GM12878 (cell line): ENCODE results near the gene ARHGAP44. TPM values are rescaled to one million over a fixed set of nuclear protein-coding genes. Genes with fewer than 3 reads are reported as not detected.

Source experiments
- ATAC-seq: fragments of 200-7000 bp; cut with Tn5 transposase; 3 replicates; pipeline ENCODE4 v1.9.1; 2020; ENCODE audit warnings: mild to moderate bottlenecking, moderate library complexity
- BruUV-seq: library from RNA; stranded (reverse); fragments of 400-500 nt; replicated peaks from 2 replicates; lab custom pipeline; 2021; lab: Mats Ljungman, UMichigan
- CTCF ChIA-PET: fragments of 300-600 bp; sonication (Branson Sonifier 250); formaldehyde crosslinking; extraction: SDS; loops from one replicate; lab custom pipeline; 2021; ENCODE audit warnings: inconsistent platforms; lab: Yijun Ruan, JAX
- POLR2A ChIA-PET: fragments of 350-600 bp; formaldehyde crosslinking; extraction: SDS; loops from one replicate; lab custom pipeline; 2021; ENCODE audit warnings: inconsistent platforms; lab: Charles Lee
- RAD21 ChIA-PET: fragments of 300-600 bp; sonication (Branson Sonifier 250); formaldehyde crosslinking; loops from one replicate; lab custom pipeline; 2023; ENCODE audit warnings: antibody characterized with exemption; ENCODE audit not compliant: unreplicated experiment; lab: Charles Lee
- SMC1A ChIA-PET: fragments of 300-600 bp; sonication (Branson Sonifier 250); formaldehyde crosslinking; loops from one replicate; lab custom pipeline; 2023; ENCODE audit not compliant: unreplicated experiment, uncharacterized antibody; lab: Charles Lee
- DNase-seq: peaks from one replicate; pipeline ENCODE4 v3.0.0-alpha.2; 2011; ENCODE audit warnings: low read depth, low spot score
- FAIRE-seq: peaks from 3 replicates; lab custom pipeline; 2011; peaks lifted over from hg19 to GRCh38; lab: Jason Lieb, UNC
- H2AFZ ChIP-seq: 2 replicates; pipeline ENCODE4 v1.6.0; 2011; ENCODE audit warnings: low read depth, low read length, control low read depth; ENCODE audit not compliant: control insufficient read depth
- H3K27ac ChIP-seq: 2 replicates; pipeline ENCODE4 v1.5.1; 2011; ENCODE audit warnings: control low read depth; ENCODE audit not compliant: control insufficient read depth, insufficient read depth
- H3K27me3 ChIP-seq, 2 experiments: replicated peaks in 1 of 2; 2 replicates each; pipeline versions ENCODE4 v1.6.0 to v1.6.1; 2011; ENCODE audit warnings: low read length in 1 of 2; ENCODE audit not compliant: control insufficient read depth in 2 of 2, insufficient read depth in 2 of 2
- H3K36me3 ChIP-seq, 2 experiments: 2 replicates each; pipeline ENCODE4 v1.5.1; 2011; ENCODE audit warnings: low read length in 1 of 2; ENCODE audit not compliant: control insufficient read depth in 2 of 2, insufficient read depth in 2 of 2
- H3K4me1 ChIP-seq: 2 replicates; pipeline ENCODE4 v1.6.1; 2011; ENCODE audit warnings: mild to moderate bottlenecking, low read length, moderate library complexity, mixed read lengths; ENCODE audit not compliant: control insufficient read depth, insufficient read depth
- H3K4me2 ChIP-seq: 2 replicates; pipeline ENCODE4 v1.6.0; 2011; ENCODE audit warnings: control low read depth; ENCODE audit not compliant: control insufficient read depth, insufficient read depth
- H3K4me3 ChIP-seq: fragments of 200-600 bp; sonication (generic); 2 replicates; pipeline ENCODE4 v1.5.1; 2016
- H3K79me2 ChIP-seq: 2 replicates; pipeline ENCODE4 v1.6.0; 2011; ENCODE audit warnings: low read length; ENCODE audit not compliant: control insufficient read depth, insufficient read depth
- H3K9ac ChIP-seq: 2 replicates; pipeline ENCODE4 v1.8.0; 2011; ENCODE audit warnings: low read length, control low read depth, mixed read lengths; ENCODE audit not compliant: control insufficient read depth, insufficient read depth
- H3K9me3 ChIP-seq: replicated peaks from 3 replicates; pipeline ENCODE4 v1.5.1; 2011; ENCODE audit warnings: mild to moderate bottlenecking, low read length; ENCODE audit not compliant: control insufficient read depth, insufficient read depth
- H4K20me1 ChIP-seq: 2 replicates; pipeline ENCODE4 v1.6.0; 2011; ENCODE audit not compliant: control insufficient read depth, insufficient read depth
- ATF2 ChIP-seq: IDR thresholded peaks from 2 replicates; pipeline ENCODE4 v1.6.1; 2012; ENCODE audit warnings: low read length, inconsistent platforms
- BACH1 ChIP-seq: fragments of 450-650 bp; IDR thresholded peaks from 2 replicates; pipeline ENCODE4 v1.6.1; 2017; ENCODE audit warnings: mild to moderate bottlenecking, borderline replicate concordance
- CHD4 ChIP-seq: fragments of 200-600 bp; sonication (generic); IDR thresholded peaks from 2 replicates; pipeline ENCODE4 v1.6.1; 2016; ENCODE audit warnings: mild to moderate bottlenecking
- CREB1 ChIP-seq: IDR thresholded peaks from 2 replicates; pipeline ENCODE4 v1.6.1; 2012; ENCODE audit warnings: low read depth, mild to moderate bottlenecking, inconsistent platforms
- CUX1 ChIP-seq: IDR thresholded peaks from 2 replicates; pipeline ENCODE4 v1.6.1; 2012; ENCODE audit warnings: improper control_type of control experiment, low read depth, low read length; ENCODE audit not compliant: insufficient replicate concordance
- ELK1 ChIP-seq: IDR thresholded peaks from 2 replicates; pipeline ENCODE4 v1.6.1; 2012; ENCODE audit warnings: low read depth, low read length, improper control_type of control experiment
- EP300 ChIP-seq, 2 experiments: fragments of 150-350 bp in 1 of 2; IDR thresholded peaks; 2 replicates each; pipeline ENCODE4 v1.6.1; 2011 to 2012; ENCODE audit warnings: low read depth in 2 of 2, low read length in 2 of 2, borderline replicate concordance in 1 of 2, improper control_type of control experiment in 1 of 2, inconsistent platforms in 1 of 2; ENCODE audit not compliant: control insufficient read depth in 1 of 2
- FOS ChIP-seq: IDR thresholded peaks from 3 replicates; pipeline ENCODE4 v1.6.1; 2011; ENCODE audit warnings: borderline replicate concordance; ENCODE audit not compliant: insufficient read length; ENCODE audit errors: extremely low read depth
- NBN ChIP-seq: fragments of 450-650 bp; IDR thresholded peaks from 2 replicates; pipeline ENCODE4 v1.6.1; 2016
- NKRF ChIP-seq: fragments of 450-650 bp; conservative IDR thresholded peaks from 2 replicates; pipeline ENCODE4 v1.6.1; 2017; ENCODE audit warnings: mild to moderate bottlenecking, moderate library complexity
- PAX5 ChIP-seq: IDR thresholded peaks from 2 replicates; pipeline ENCODE4 v1.6.1; 2011; ENCODE audit warnings: low read depth, low read length, borderline replicate concordance
- RAD51 ChIP-seq: fragments of 450-650 bp; IDR thresholded peaks from 2 replicates; pipeline ENCODE4 v1.6.1; 2016; ENCODE audit warnings: moderate library complexity, mild to moderate bottlenecking, inconsistent platforms
- SP1 ChIP-seq: IDR thresholded peaks from one replicate; pipeline ENCODE4 v1.6.1; 2011; ENCODE audit warnings: low read depth, low read length
- SREBF2 ChIP-seq: IDR thresholded peaks from 2 replicates; pipeline ENCODE4 v1.6.1; 2012; ENCODE audit warnings: mild to moderate bottlenecking, low read length
- ZNF24 ChIP-seq: fragments of 450-650 bp; IDR thresholded peaks from 2 replicates; pipeline ENCODE4 v1.6.1; 2017; ENCODE audit warnings: antibody characterized with exemption, mild to moderate bottlenecking
- ZNF274 ChIP-seq: IDR thresholded peaks from one replicate; pipeline ENCODE4 v1.8.0; 2011; ENCODE audit not compliant: insufficient read length, insufficient read depth
- WGBS: methylation state at CpG from one replicate; pipeline ENCODE4 v1.1.6; 2016; ENCODE audit warnings: low lambda C conversion rate; ENCODE audit not compliant: insufficient replicate concordance, insufficient coverage; ENCODE audit errors: missing lambda C conversion rate; 5-methylcytosine and 5-hydroxymethylcytosine counted together
- in situ Hi-C: fragments of 300-500 bp; cut with MboI; formaldehyde crosslinking; loops from 9 replicates; pipeline ENCODE4 v1.14.3; 2018; ENCODE audit warnings: mixed read lengths
- intact Hi-C: fragments of 100-400 bp; cut with micrococcal nuclease; formaldehyde crosslinking; loops from one replicate; pipeline ENCODE4 v1.14.2; 2022; ENCODE audit not compliant: unreplicated experiment
- polyA plus RNA-seq, 11 experiments: library from polyadenylated mRNA; depleted of rRNA in 4 of 11; unstranded in 6 of 11; stranded (reverse) in 5 of 11; fragments of >200 nt; fragmentation: Nextera tagmentation in 4 of 11; fragmentation: Illumina TruSeq in 1 of 11; extraction: Ambion mirVana in 4 of 11; extraction: Trizol in 1 of 11; gene quantifications; 1 replicate in 1 of 11; 2 replicates in 10 of 11; pipeline versions ENCODE4 v1.2.1 to v1.2.3, GENCODE V29; 2011 to 2016; ENCODE audit warnings: inconsistent platforms in 2 of 11, missing spikeins in 2 of 11, low read depth in 1 of 11
- total RNA-seq, 4 experiments: library from RNA; depleted of rRNA in 3 of 4; stranded (reverse); fragments of >200 nt in 3 of 4; fragmentation: Illumina TruSeq in 1 of 4; extraction: Trizol in 1 of 4; gene quantifications; 2 replicates each; pipeline versions ENCODE4 v1.2.1 to v1.2.3, GENCODE V29; 2013 to 2021

ARHGAP44 gene
- total and polyA plus RNA-seq, 10 of the 15 experiments (the other 5 are each of a cell fraction or from before 2014, with no cell fraction given) = 0.11 to 1.2 (median 0.48) TPM

- H3K27me3 ChIP-seq = no peaks in the 10 kb centered on the region; a peak in 1 of 4 replicates
- H2AFZ ChIP-seq = no peak overlapping the region
- POLR2A ChIA-PET = no interaction called here
- no peaks in the 10 kb centered on the region for H3K4me1 ChIP-seq
- DNase-seq = no peak
- no peak overlapping the region for H3K9ac ChIP-seq
- BruUV-seq = no TSS peak
- CTCF ChIA-PET = interaction anchor here (0.7 kb wide), 1 partner anchor 11 kb away, joined by 3 read pairs; no protein-coding TSS in a partner anchor
- 0% methylated on average over 6 of the region's 6 CpGs for WGBS
- SMC1A ChIA-PET = interaction anchor here (0.6 kb wide), 1 partner anchor 1222 kb away, joined by 3 read pairs; no protein-coding TSS in a partner anchor
- RAD21 ChIA-PET = no interaction called here
- no peak overlapping the region for H3K27ac ChIP-seq
- no peak overlapping the region for H3K4me3 ChIP-seq
- no peaks in the 10 kb centered on the region for H3K79me2 ChIP-seq
- in situ Hi-C loops (loop anchor here (25.0 kb wide), 1 partner anchor 1478 kb away; no protein-coding TSS in a partner anchor), intact Hi-C loops (no loop called here)
- H4K20me1 ChIP-seq = no peaks in the 10 kb centered on the region
- ATAC-seq = no peak
- no peak for TF ChIP-seq CREB1
- no peak for TF ChIP-seq RAD51
- TF ChIP-seq EP300 (IDR thresholded peaks at IDR 0.05; ENCODE audit: borderline replicate concordance in 1 of 2, control insufficient read depth in 1 of 2, low read depth in 2 of 2, low read length in 2 of 2) = no peak
- TF ChIP-seq BACH1 = no peak
- TF ChIP-seq ATF2 = no peak
- no peak for TF ChIP-seq PAX5
- no peak for TF ChIP-seq CHD4
- TF ChIP-seq SP1 = no peak
- no peak for TF ChIP-seq ZNF274
- TF ChIP-seq ELK1 = no peak
- no peak for TF ChIP-seq NKRF
- TF ChIP-seq FOS = no peak
- TF ChIP-seq SREBF2 = no peak
- TF ChIP-seq CUX1 = no peak
- TF ChIP-seq NBN = no peak
- TF ChIP-seq ZNF24 = no peak
- H3K9me3 ChIP-seq = no peaks in the 10 kb centered on the region
- H3K4me2 ChIP-seq = no peak overlapping the region
- FAIRE-seq = no peak
- H3K36me3 ChIP-seq = no peaks in the 10 kb centered on the region
Measured at GRCh38 chr17:12765548-12765947, 23.8 kb upstream of the ARHGAP44 start.
